DND-41 (cell line): ENCODE data around the gene DPP6.

Experiments used
- CTCF ChIP-seq: IDR thresholded peaks from 2 replicates; pipeline ENCODE4 v1.5.1; 2012; ENCODE audit warnings: borderline replicate concordance, low read length, moderate library complexity, mild to moderate bottlenecking; ENCODE audit not compliant: poor library complexity, severe bottlenecking; ENCODE audit errors: extremely low read depth
- EZH2 ChIP-seq: IDR thresholded peaks from 3 replicates; pipeline ENCODE4 v1.6.1; 2012; ENCODE audit warnings: borderline replicate concordance, low read depth, mild to moderate bottlenecking, moderate library complexity, low read length, inconsistent platforms; ENCODE audit not compliant: severe bottlenecking

GRCh38 chr7:154912871-154913637 lies 860.9 kb downstream of the DPP6 start:
- no peak for TF ChIP-seq CTCF
- TF ChIP-seq EZH2: no peak
